ENCODE results near the gene SUN3.
A peak's percentile ranks its signal among the peaks of the same experiment; 100 is the strongest.
"Not testable (repeated sequence)": the region's sequence is repeated elsewhere in the genome, so short reads cannot be mapped to it uniquely, and the experiment has no call there.

SUN3 gene

GRCh38 chr7:48017674-48018073 is 11.2 kb downstream of the SUN3 start:
- no peak for DNase-seq

GRCh38 chr7:48016641-48017040 is 12.3 kb downstream of the SUN3 start:
- no peak for DNase-seq

- DNase-seq, result no peak
Measured at GRCh38 chr7:48011951-48012350, 17.0 kb downstream of the SUN3 start.

GRCh38 chr7:48011323-48011722 is 17.6 kb downstream of the SUN3 start:
- DNase-seq, result no peak

- no peak for DNase-seq
Measured at GRCh38 chr7:48009954-48010353, 19.0 kb downstream of the SUN3 start.

GRCh38 chr7:48009257-48009656 is 19.6 kb downstream of the SUN3 start:
- no peak for DNase-seq

- no peak for DNase-seq
Measured at GRCh38 chr7:48006866-48007265, 22.0 kb downstream of the SUN3 start.

- no peak for DNase-seq
Measured at GRCh38 chr7:48004638-48005037, 24.3 kb downstream of the SUN3 start.

GRCh38 chr7:48004032-48004431 is 24.9 kb downstream of the SUN3 start:
- DNase-seq, result no peak

GRCh38 chr7:48000164-48000563 is 28.7 kb downstream of the SUN3 start:
- DNase-seq, result not testable (repeated sequence)

- DNase-seq, result no peak
Measured at GRCh38 chr7:47999413-47999812, 29.5 kb downstream of the SUN3 start.

- no peak for DNase-seq
Measured at GRCh38 chr7:47992446-47992845, 36.5 kb downstream of the SUN3 start.

GRCh38 chr7:47991741-47992311 is 37.1 kb downstream of the SUN3 start:
- peak; percentile 84 to 86 for DNase-seq

- no peak for DNase-seq
Measured at GRCh38 chr7:47991270-47991669, 37.6 kb downstream of the SUN3 start.

- DNase-seq, result no peak
Measured at GRCh38 chr7:47990592-47990991, 38.3 kb downstream of the SUN3 start.

- DNase-seq, result not testable (repeated sequence)
Measured at GRCh38 chr7:47989607-47990400, 39.1 kb downstream of the SUN3 start.

- DNase-seq, result no peak
Measured at GRCh38 chr7:47988496-47989386, 40.2 kb downstream of the SUN3 start.

- no peak for DNase-seq
Measured at GRCh38 chr7:47982610-47983009, 46.3 kb downstream of the SUN3 start.

GRCh38 chr7:47980648-47981047 is 48.3 kb downstream of the SUN3 start:
- not testable (repeated sequence) for DNase-seq

GRCh38 chr7:47979832-47980181 is 49.1 kb downstream of the SUN3 start:
- no peak for DNase-seq

- DNase-seq, result peak; percentile 91 to 95
Measured at GRCh38 chr7:47979145-47979831, 49.6 kb downstream of the SUN3 start, which contains the start of gene HUS1. Gene HUS1 (minus strand): TSS chr7:47979615. CDS start chr7:47979519, 96 bp downstream.

GRCh38 chr7:47978790-47979144 is 50.1 kb downstream of the SUN3 start:
- no peak for DNase-seq

- DNase-seq, result no peak
Measured at GRCh38 chr7:47973739-47974138, 55.2 kb downstream of the SUN3 start.
